ENCODE measurements around the gene GRB14. TPM values are rescaled to one million over a fixed set of nuclear protein-coding genes. Genes with fewer than 3 reads are reported as not detected.

The GRB14 gene
- total RNA-seq, 1 donor from 2014 or later = 4.5 TPM

- H3F3A ChIP-seq (ENCODE audit: low read depth) = peaks cover 28% of the 10 kb centered on the region
- Mint-ChIP-seq H3K4me3 (peak overlapping the region; percentile 91), H3K9me3 (no peaks in the 10 kb centered on the region), H3K27me3 (ENCODE audit: insufficient read depth, low read depth) (peaks cover 2% of the 10 kb centered on the region), H3K27ac (no peak overlapping the region), H3K36me3 (no peaks in the 10 kb centered on the region), H3K4me1 (peaks cover 14% of the 10 kb centered on the region)
- no peaks in the 10 kb centered on the region for H3K9me3 ChIP-seq (ENCODE audit: low read depth)
- H3K79me2 ChIP-seq (ENCODE audit: low read depth) = no peaks in the 10 kb centered on the region
- peak overlapping the region; percentile 95 for H2AFZ ChIP-seq (replicated peaks)
- no peak for DNase-seq (ENCODE audit: low spot score)
- no peaks in the 10 kb centered on the region for H4K20me1 ChIP-seq (ENCODE audit: low read depth)
- no peak for TF ChIP-seq CTCF (IDR thresholded peaks at IDR 0.05)
- TF ChIP-seq EZH2 (IDR thresholded peaks at IDR 0.05) = no peak
- TF ChIP-seq EZH2phosphoT487 (IDR thresholded peaks at IDR 0.05) = no peak
- peaks cover 33% of the 10 kb centered on the region for H3K4me1 ChIP-seq
- H3K27ac ChIP-seq = no peak overlapping the region
- no peak overlapping the region for H3K9ac ChIP-seq
- H3K4me2 ChIP-seq = peak overlapping the region; percentile 96
- no peaks in the 10 kb centered on the region for H3K27me3 ChIP-seq
- peak overlapping the region; percentile 97 for H3K4me3 ChIP-seq
- H3K36me3 ChIP-seq = no peaks in the 10 kb centered on the region
Measured at GRCh38 chr2:164620457-164620856, 825 bp downstream of the GRB14 start.

GRCh38 chr2:164617466-164617865 is 3.8 kb downstream of the GRB14 start:
- Histone ChIP-seq H3K9ac (no peak overlapping the region), H3F3A (ENCODE audit: low read depth) (peaks cover 12% of the 10 kb centered on the region), H3K79me2 (ENCODE audit: low read depth) (no peaks in the 10 kb centered on the region), H3K36me3 (no peaks in the 10 kb centered on the region), H3K4me2 (no peak overlapping the region), H3K27me3 (no peaks in the 10 kb centered on the region), H3K9me3 (ENCODE audit: low read depth) (no peaks in the 10 kb centered on the region), H3K27ac (no peak overlapping the region), H2AFZ (replicated peaks) (no peak overlapping the region), H4K20me1 (ENCODE audit: low read depth) (no peaks in the 10 kb centered on the region), H3K4me3 (no peak overlapping the region), H3K4me1 (peaks cover 12% of the 10 kb centered on the region)
- Mint-ChIP-seq H3K9me3 (no peaks in the 10 kb centered on the region), H3K4me3 (no peak overlapping the region), H3K36me3 (no peaks in the 10 kb centered on the region), H3K27ac (no peak overlapping the region), H3K27me3 (ENCODE audit: insufficient read depth, low read depth) (peaks cover 2% of the 10 kb centered on the region), H3K4me1 (peaks cover 5% of the 10 kb centered on the region)
- DNase-seq (ENCODE audit: low spot score) = no peak
- TF ChIP-seq EZH2phosphoT487 (IDR thresholded peaks at IDR 0.05) (no peak), EZH2 (IDR thresholded peaks at IDR 0.05) (no peak), CTCF (IDR thresholded peaks at IDR 0.05) (no peak)

- no peaks in the 10 kb centered on the region for H3K36me3 Mint-ChIP-seq
- Histone ChIP-seq H3K4me2 (no peak overlapping the region), H3K4me1 (no peaks in the 10 kb centered on the region), H3K79me2 (ENCODE audit: low read depth) (no peaks in the 10 kb centered on the region), H4K20me1 (ENCODE audit: low read depth) (no peaks in the 10 kb centered on the region), H3K27ac (no peak overlapping the region), H3K9ac (no peak overlapping the region), H2AFZ (replicated peaks) (no peak overlapping the region), H3K27me3 (no peaks in the 10 kb centered on the region), H3K9me3 (ENCODE audit: low read depth) (no peaks in the 10 kb centered on the region), H3F3A (ENCODE audit: low read depth) (no peaks in the 10 kb centered on the region), H3K36me3 (no peaks in the 10 kb centered on the region), H3K4me3 (no peak overlapping the region)
- no peak for TF ChIP-seq EZH2 (IDR thresholded peaks at IDR 0.05)
- no peak for TF ChIP-seq EZH2phosphoT487 (IDR thresholded peaks at IDR 0.05)
- no peak for TF ChIP-seq CTCF (IDR thresholded peaks at IDR 0.05)
- no peak overlapping the region for H3K4me3 Mint-ChIP-seq
- no peak for DNase-seq (ENCODE audit: low spot score)
- no peaks in the 10 kb centered on the region for H3K9me3 Mint-ChIP-seq
- H3K27me3 Mint-ChIP-seq (ENCODE audit: insufficient read depth, low read depth) = no peaks in the 10 kb centered on the region
- no peak overlapping the region for H3K27ac Mint-ChIP-seq
- H3K4me1 Mint-ChIP-seq = no peaks in the 10 kb centered on the region
Measured at GRCh38 chr2:164613321-164613982, 7.8 kb downstream of the GRB14 start.
